Gastroesophageal sphincter (tissue), 4 donors: ENCODE measurements around the gene NXF3. TPM values are rescaled to one million over a fixed set of nuclear protein-coding genes. Genes with fewer than 3 reads are reported as not detected.
"Not testable (repeated sequence)": the region's sequence is repeated elsewhere in the genome, so short reads cannot be mapped to it uniquely, and the experiment has no call there.

Experiments used
- ATAC-seq: fragments of 150-250 bp; one replicate; pipeline ENCODE4 v1.9.1; 2016; ENCODE audit warnings: mild to moderate bottlenecking, moderate library complexity
- H3K27ac ChIP-seq, 4 donors: fragments of 200-600 bp; sonication (generic) in 3 of 4; 1 replicate in 3 of 4; 2 replicates in 1 of 4; pipeline ENCODE4 v1.5.1; 2016 to 2019
- H3K27me3 ChIP-seq: fragments of 200-600 bp; sonication (generic); one replicate; pipeline ENCODE4 v1.5.1; 2019
- H3K36me3 ChIP-seq, 2 donors: fragments of 200-600 bp; sonication (generic); one replicate each; pipeline ENCODE4 v1.5.1; 2019; ENCODE audit warnings: control low read depth in 1 of 2
- H3K4me1 ChIP-seq, 3 donors: fragments of 200-600 bp; sonication (generic); 1 replicate in 2 of 3; 2 replicates in 1 of 3; pipeline ENCODE4 v1.5.1; 2016 to 2019; ENCODE audit warnings: control low read depth in 2 of 3
- H3K4me3 ChIP-seq, 2 donors: fragments of 200-600 bp; sonication (generic); one replicate each; pipeline ENCODE4 v1.5.1; 2019; ENCODE audit warnings: mild to moderate bottlenecking in 1 of 2, moderate library complexity in 1 of 2
- H3K9me3 ChIP-seq, 3 donors: fragments of 200-600 bp; sonication (generic); one replicate each; pipeline ENCODE4 v1.5.1; 2017 to 2019; ENCODE audit warnings: control low read depth in 2 of 3
- CTCF ChIP-seq, 4 experiments: fragments of 200-600 bp in 2 of 4; fragments of 450-650 bp in 2 of 4; sonication (generic) in 1 of 4; IDR thresholded peaks; one replicate each; pipeline ENCODE4 v1.5.1; 2017 to 2019; ENCODE audit warnings: antibody characterized with exemption in 4 of 4, mild to moderate bottlenecking in 2 of 4, moderate library complexity in 2 of 4
- EP300 ChIP-seq: sonication (generic); formaldehyde crosslinking; IDR thresholded peaks from one replicate; pipeline ENCODE4 v1.6.1; 2017; ENCODE audit warnings: antibody characterized with exemption, mild to moderate bottlenecking
- POLR2A ChIP-seq, 2 donors: fragments of 450-650 bp; IDR thresholded peaks; one replicate each; pipeline ENCODE4 v1.6.1; 2017; ENCODE audit warnings: antibody characterized with exemption in 2 of 2, mild to moderate bottlenecking in 2 of 2, moderate library complexity in 1 of 2
- POLR2AphosphoS5 ChIP-seq: sonication (generic); formaldehyde crosslinking; IDR thresholded peaks from one replicate; pipeline ENCODE4 v1.6.1; 2017; ENCODE audit warnings: antibody characterized with exemption
- WGBS, 2 donors: methylation state at CpG; one replicate each; pipeline ENCODE4 v1.1.5; 2018; ENCODE audit warnings: low coverage in 1 of 2; 5-methylcytosine and 5-hydroxymethylcytosine counted together
- total RNA-seq, 4 donors: library from RNA; depleted of rRNA; stranded (reverse); fragments of >200 nt; gene quantifications; one replicate each; pipeline ENCODE4 v1.1.0, GENCODE V29; 2016

The NXF3 gene
- total RNA-seq, 4 donors from 2014 or later: 0.31 to 0.87 TPM; not detected in 2

- H3K9me3 ChIP-seq, H3K27ac ChIP-seq, H3K4me3 ChIP-seq, ATAC-seq, H3K36me3 ChIP-seq, H3K4me1 ChIP-seq, H3K27me3 ChIP-seq: not testable (repeated sequence)
- whole genome bisulfite sequencing, 2 donors: no CpG with 5 or more reads among the region's 2 CpGs
Observed at GRCh38 chrX:103103866-103104265, 10.9 kb upstream of the NXF3 start.

DNA sequence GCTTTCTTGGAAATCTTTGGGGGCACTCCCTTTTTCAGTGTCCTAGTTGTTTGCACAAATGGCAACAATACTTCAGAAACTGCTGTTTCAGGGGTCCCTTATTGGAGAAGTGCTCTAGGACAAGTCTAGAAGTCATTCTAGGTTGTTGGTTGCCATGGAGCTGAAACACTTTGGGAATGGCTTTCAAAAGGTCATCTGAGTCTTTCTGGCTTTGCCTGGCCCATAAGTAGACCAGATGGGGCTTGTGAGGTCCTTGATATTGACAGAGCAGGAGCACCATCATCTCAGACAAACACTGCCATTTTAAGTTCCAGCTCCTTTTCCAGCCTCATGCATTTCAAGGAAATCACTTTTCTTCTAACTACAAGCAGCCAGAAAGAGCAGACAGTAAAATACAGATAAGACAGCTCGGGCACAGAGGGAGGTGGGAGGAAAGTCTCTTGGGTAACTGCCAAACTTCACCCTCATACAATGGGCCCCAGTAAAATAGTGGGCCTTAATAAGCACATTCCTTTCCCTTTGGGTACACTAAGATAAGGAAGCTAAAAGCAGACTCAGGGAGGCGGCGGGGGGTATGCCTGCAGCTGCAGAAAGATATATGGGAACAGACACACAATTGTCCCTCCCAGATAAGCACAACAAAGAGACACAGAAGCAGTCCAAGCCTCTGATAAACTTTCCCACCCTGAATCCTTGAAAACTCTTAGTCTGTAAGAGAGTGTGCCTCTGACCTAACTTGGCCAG, 8.5 kb upstream of the NXF3 start:
- ATAC-seq: no peak
- 37% methylated on average over 3 of the region's 3 CpGs; no CpG with 5 or more reads in 1 of the 2 donors for WGBS, 2 donors
- Histone ChIP-seq H3K9me3 (no peaks in the 10 kb centered on the region), H3K36me3 (no peaks in the 10 kb centered on the region), H3K4me1 (no peaks in the 10 kb centered on the region), H3K27me3 (no peaks in the 10 kb centered on the region), H3K27ac (no peak overlapping the region), H3K4me3 (no peak overlapping the region)
- no peak for TF ChIP-seq POLR2AphosphoS5
- no peak for TF ChIP-seq CTCF (IDR thresholded peaks at IDR 0.05)
- TF ChIP-seq POLR2A (IDR thresholded peaks at IDR 0.05): no peak
- no peak for TF ChIP-seq EP300

DNA sequence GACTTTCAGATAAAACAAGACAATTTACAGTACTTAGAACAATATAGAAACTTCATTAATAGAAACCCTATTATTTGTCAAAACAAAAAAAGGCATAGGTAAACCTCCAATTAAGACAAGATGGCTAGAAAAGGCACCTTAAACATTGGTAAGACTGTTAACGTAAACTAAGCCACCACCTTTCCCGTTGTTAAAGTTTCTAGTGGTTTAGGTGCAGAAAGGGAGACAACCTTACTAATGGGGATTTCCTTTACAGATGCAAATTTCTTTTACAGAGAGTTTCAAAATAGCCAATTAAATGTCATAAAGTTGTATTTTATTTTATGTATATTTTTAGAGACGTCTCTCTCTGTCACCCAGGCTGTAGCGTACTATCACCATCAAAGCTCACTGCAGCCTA, 7.5 kb upstream of the NXF3 start:
- Histone ChIP-seq H3K27ac (no peak overlapping the region), H3K36me3 (no peaks in the 10 kb centered on the region), H3K4me3 (no peak overlapping the region), H3K27me3 (no peaks in the 10 kb centered on the region), H3K4me1 (no peaks in the 10 kb centered on the region), H3K9me3 (no peaks in the 10 kb centered on the region)
- WGBS, 2 donors: 66 to 82% methylated on average over 3 to 4 of the region's 4 CpGs
- no peak for ATAC-seq
- no peak for TF ChIP-seq CTCF (IDR thresholded peaks at IDR 0.05)
- TF ChIP-seq EP300: no peak
- TF ChIP-seq POLR2AphosphoS5: no peak
- no peak for TF ChIP-seq POLR2A (IDR thresholded peaks at IDR 0.05)

- no peaks in the 10 kb centered on the region for H3K36me3 ChIP-seq
- no peak overlapping the region for H3K27ac ChIP-seq
- no peaks in the 10 kb centered on the region for H3K27me3 ChIP-seq
- no peaks in the 10 kb centered on the region for H3K9me3 ChIP-seq
- no peaks in the 10 kb centered on the region for H3K4me1 ChIP-seq
- H3K4me3 ChIP-seq: no peak overlapping the region
- no peak for TF ChIP-seq EP300
- no peak for TF ChIP-seq CTCF (IDR thresholded peaks at IDR 0.05)
- no peak for TF ChIP-seq POLR2A (IDR thresholded peaks at IDR 0.05)
- TF ChIP-seq POLR2AphosphoS5: no peak
- WGBS, 2 donors: 63 to 67% methylated on average over 1 to 3 of the region's 4 CpGs
- no peak for ATAC-seq
Observed at GRCh38 chrX:103099691-103100090, 6.7 kb upstream of the NXF3 start.

DNA sequence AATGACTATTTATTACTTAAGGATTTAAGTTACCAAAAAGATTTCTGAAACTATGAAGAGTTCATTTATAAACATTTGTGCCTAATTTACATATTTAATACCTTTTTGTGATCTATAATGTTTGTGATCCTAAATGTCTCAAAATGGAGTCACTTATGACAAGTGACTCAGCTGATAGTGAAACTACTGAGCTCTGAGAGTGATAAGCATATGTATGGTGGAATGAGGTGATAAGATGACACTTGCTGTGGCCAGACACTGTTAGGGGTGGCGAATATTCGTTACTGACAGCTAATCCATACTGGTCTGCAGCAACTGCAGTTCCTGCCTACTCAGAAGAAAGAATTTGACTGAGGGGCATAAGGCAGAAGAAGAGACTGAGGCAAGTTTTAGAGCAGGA, 5.5 kb upstream of the NXF3 start:
- Histone ChIP-seq H3K27me3 (no peaks in the 10 kb centered on the region), H3K4me1 (no peaks in the 10 kb centered on the region), H3K36me3 (no peaks in the 10 kb centered on the region), H3K4me3 (no peak overlapping the region), H3K27ac (no peak overlapping the region), H3K9me3 (no peaks in the 10 kb centered on the region)
- TF ChIP-seq CTCF (IDR thresholded peaks at IDR 0.05): no peak
- TF ChIP-seq EP300: no peak
- no peak for TF ChIP-seq POLR2A (IDR thresholded peaks at IDR 0.05)
- no peak for TF ChIP-seq POLR2AphosphoS5
- ATAC-seq: no peak
- WGBS, 2 donors: 62 to 80% methylated on average over 2 of the region's 2 CpGs
